Endothelial cell of umbilical vein (primary cell): ENCODE data around the gene MTA1. TPM values are rescaled to one million over a fixed set of nuclear protein-coding genes. Genes with fewer than 3 reads are reported as not detected.

Experiments used
- BruUV-seq: library from RNA; stranded (reverse); fragments of 400-500 nt; replicated peaks from 2 replicates; lab custom pipeline; 2021; lab: Mats Ljungman, UMichigan
- CTCF ChIA-PET: fragments of 300-600, 350-600 bp; sonication (Branson Sonifier 250); formaldehyde crosslinking; loops from one replicate; lab custom pipeline; 2021; ENCODE audit warnings: antibody characterized with exemption, inconsistent platforms; lab: Charles Lee
- POLR2A ChIA-PET: fragments of 300-600, 350-600 bp; sonication (Branson Sonifier 250); formaldehyde crosslinking; loops from one replicate; lab custom pipeline; 2021; ENCODE audit warnings: antibody characterized with exemption, inconsistent platforms; lab: Charles Lee
- DNase-seq: peaks from one replicate; pipeline ENCODE4 v3.0.0-alpha.2; 2011; ENCODE audit warnings: low read depth, low spot score
- FAIRE-seq: peaks from 2 replicates; lab custom pipeline; 2011; peaks lifted over from hg19 to GRCh38; lab: Jason Lieb, UNC
- H2AFZ ChIP-seq: 2 replicates; pipeline ENCODE4 v1.6.0; 2012; ENCODE audit warnings: low read depth, low read length, control low read depth, inconsistent platforms
- H3K27ac ChIP-seq: 2 replicates; pipeline ENCODE4 v1.5.1; 2011; ENCODE audit warnings: low read depth, mild to moderate bottlenecking, control low read depth, low read length, moderate library complexity; ENCODE audit not compliant: insufficient read depth
- H3K27me3 ChIP-seq, 2 experiments: 2 replicates each; pipeline versions ENCODE4 v1.6.0 to v1.6.1; 2011; ENCODE audit warnings: low read length in 2 of 2, mixed read lengths in 1 of 2; ENCODE audit not compliant: control insufficient read depth in 2 of 2, insufficient read depth in 2 of 2
- H3K36me3 ChIP-seq, 2 experiments: 2 replicates in 1 of 2; 3 replicates in 1 of 2; pipeline ENCODE4 v1.5.1; 2011; ENCODE audit warnings: low read length in 2 of 2, mild to moderate bottlenecking in 1 of 2, moderate library complexity in 1 of 2; ENCODE audit not compliant: control insufficient read depth in 2 of 2, insufficient read depth in 2 of 2; ENCODE audit errors: extremely low read depth in 1 of 2
- H3K4me1 ChIP-seq: 3 replicates; pipeline ENCODE4 v1.5.1; 2011; ENCODE audit warnings: mild to moderate bottlenecking, low read length; ENCODE audit not compliant: control insufficient read depth, insufficient read depth; ENCODE audit errors: extremely low read depth
- H3K4me2 ChIP-seq: 2 replicates; pipeline ENCODE4 v1.6.1; 2011; ENCODE audit warnings: low read length, control low read depth, mixed read lengths; ENCODE audit not compliant: insufficient read depth
- H3K4me3 ChIP-seq, 3 experiments: fragments of 200-600 bp in 1 of 3; sonication (generic), shearing (Covaris generic) in 1 of 3; replicated peaks in 1 of 3; 2 replicates each; pipeline ENCODE4 v1.5.1; 2011 to 2016; ENCODE audit warnings: control low read depth in 3 of 3, low read length in 3 of 3, mild to moderate bottlenecking in 2 of 3, inconsistent platforms in 1 of 3, low read depth in 1 of 3, moderate library complexity in 1 of 3; ENCODE audit not compliant: insufficient read depth in 1 of 3
- H3K79me2 ChIP-seq: 2 replicates; pipeline ENCODE4 v1.6.0; 2012; ENCODE audit warnings: low read length, inconsistent platforms; ENCODE audit not compliant: control insufficient read depth, insufficient read depth
- H3K9ac ChIP-seq: replicated peaks from 2 replicates; pipeline ENCODE3; 2011; ENCODE audit warnings: low read length, control low read depth; ENCODE audit not compliant: insufficient read depth; ENCODE audit errors: extremely low read depth
- H3K9me1 ChIP-seq: replicated peaks from 3 replicates; pipeline ENCODE4 v1.6.0; 2011; ENCODE audit warnings: mild to moderate bottlenecking, low read length; ENCODE audit not compliant: control insufficient read depth, insufficient read depth; ENCODE audit errors: extremely low read depth
- H3K9me3 ChIP-seq: replicated peaks from 2 replicates; pipeline ENCODE4 v1.5.1; 2012; ENCODE audit warnings: low read length, inconsistent platforms; ENCODE audit not compliant: control insufficient read depth, insufficient read depth
- H4K20me1 ChIP-seq: replicated peaks from 2 replicates; pipeline ENCODE3; 2011; ENCODE audit warnings: mild to moderate bottlenecking, low read length; ENCODE audit not compliant: control insufficient read depth, insufficient read depth; ENCODE audit errors: extremely low read depth
- EZH2 ChIP-seq: IDR thresholded peaks from 2 replicates; pipeline ENCODE4 v1.6.1; 2012; ENCODE audit warnings: borderline replicate concordance, low read depth, mild to moderate bottlenecking, moderate library complexity, low read length, inconsistent platforms; ENCODE audit not compliant: severe bottlenecking
- FOS ChIP-seq: IDR thresholded peaks from 2 replicates; pipeline ENCODE4 v1.6.1; 2011; ENCODE audit warnings: mild to moderate bottlenecking, low read length, moderate library complexity, borderline replicate concordance; ENCODE audit not compliant: insufficient read depth
- GATA2 ChIP-seq: IDR thresholded peaks from 2 replicates; pipeline ENCODE4 v1.7.0; 2011; ENCODE audit warnings: low read depth, mild to moderate bottlenecking, moderate library complexity, mixed read lengths, low read length; ENCODE audit not compliant: insufficient read length, insufficient read depth
- JUN ChIP-seq: IDR thresholded peaks from 2 replicates; pipeline ENCODE4 v1.6.1; 2011; ENCODE audit warnings: borderline replicate concordance, low read depth; ENCODE audit not compliant: insufficient read length, insufficient read depth
- MAX ChIP-seq: IDR thresholded peaks from 2 replicates; pipeline ENCODE4 v1.6.1; 2011; ENCODE audit not compliant: insufficient read depth, insufficient read length
- MYC ChIP-seq: IDR thresholded peaks from one replicate; pipeline ENCODE4 v1.6.1; 2011; ENCODE audit warnings: mild to moderate bottlenecking, low read depth, low read length
- POLR2A ChIP-seq: IDR thresholded peaks from 2 replicates; pipeline ENCODE4 v1.6.1; 2012; ENCODE audit warnings: low read depth, mild to moderate bottlenecking, control low read depth, low read length
- POLR2AphosphoS5 ChIP-seq: IDR thresholded peaks from 2 replicates; pipeline ENCODE4 v1.6.1; 2012; ENCODE audit warnings: low read depth, mild to moderate bottlenecking, control low read depth, low read length, moderate library complexity; ENCODE audit not compliant: insufficient read depth
- dilution Hi-C: fragments of 300-500 bp; cut with MboI; formaldehyde crosslinking; loops from one replicate; pipeline ENCODE4 v1.15.0; 2019; ENCODE audit warnings: low sequenced_read_pairs; ENCODE audit not compliant: extremely low pct_ligation_motif_present
- intact Hi-C: fragments of 100-400 bp; cut with micrococcal nuclease; formaldehyde crosslinking; loops from one replicate; pipeline ENCODE4 v1.10.0; 2022
- polyA plus RNA-seq, 4 experiments: library from polyadenylated mRNA; depleted of rRNA in 3 of 4; stranded (reverse) in 3 of 4; unstranded in 1 of 4; fragments of >200 nt; gene quantifications; 2 replicates each; pipeline versions ENCODE4 v1.2.1 to v1.2.3, GENCODE V29; 2011 to 2012; ENCODE audit warnings: missing spikeins in 1 of 4
- total RNA-seq: library from RNA; stranded (reverse); gene quantifications from 2 replicates; pipeline ENCODE4 v1.2.3, GENCODE V29; 2021
- TF ChIP-seq, protein P1 (sequence below), 2 donors: IDR thresholded peaks; 1 replicate in 1 of 2; 2 replicates in 1 of 2; pipeline ENCODE4 v1.5.1; 2011; ENCODE audit warnings: low read length in 2 of 2, mild to moderate bottlenecking in 2 of 2, moderate library complexity in 2 of 2, control low read depth in 1 of 2, inconsistent platforms in 1 of 2, low read depth in 1 of 2; ENCODE audit not compliant: insufficient read depth in 1 of 2; ENCODE audit errors: extremely low read depth in 1 of 2

The MTA1 gene
- total and polyA plus RNA-seq, 2 donors (not counting 3 experiments of a cell fraction or from before 2014, with no cell fraction given) = 85.2 to 167 TPM

DNA sequence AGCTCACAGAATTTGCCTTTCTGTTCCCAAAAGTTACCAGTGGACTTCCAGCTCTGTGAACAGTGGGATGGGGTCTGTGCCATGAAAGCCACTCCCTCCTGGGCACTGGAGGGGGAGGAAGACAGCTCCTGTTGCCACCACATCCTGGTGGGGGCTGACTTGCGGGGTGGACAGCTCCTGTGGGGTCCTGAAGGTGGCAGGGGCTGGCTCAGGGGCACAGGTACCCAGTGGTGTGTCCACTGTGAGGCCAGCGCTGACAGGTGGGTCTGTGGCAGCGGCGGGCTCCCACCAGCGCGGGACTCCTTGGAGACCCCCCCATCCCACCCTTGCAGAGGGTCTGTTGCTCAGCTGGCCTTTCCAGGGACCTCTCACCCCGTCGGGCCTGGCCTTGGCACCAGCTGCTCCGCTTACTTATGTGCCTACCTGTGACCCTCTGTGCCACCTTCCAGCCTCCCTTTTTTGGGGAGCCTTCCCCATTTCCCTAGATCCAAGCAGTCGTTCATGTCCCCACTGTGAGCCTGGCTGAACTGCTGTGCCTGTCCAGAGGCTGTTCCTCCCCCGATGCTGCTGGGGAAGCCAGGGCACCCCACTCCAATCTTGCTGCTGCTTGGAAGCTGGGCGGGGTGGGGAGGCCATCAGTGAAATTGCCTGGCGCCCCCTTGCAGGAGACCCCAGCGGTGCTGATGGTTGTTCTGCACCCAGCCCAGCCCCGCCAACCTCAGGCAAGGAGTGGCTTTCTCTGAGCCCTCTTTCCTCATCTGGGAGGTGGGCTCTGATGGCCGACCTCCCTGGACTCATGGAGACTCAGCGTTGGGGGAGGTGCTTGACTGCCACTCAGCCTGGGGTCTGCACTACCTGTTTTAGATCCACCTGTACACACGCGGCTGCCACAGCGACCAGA lies 73.6 kb downstream of the MTA1 start:
- no peak for FAIRE-seq
- intact Hi-C loops = loop anchor here (5.0 kb wide), 2 partner anchors 296 to 816 kb away; no protein-coding TSS in a partner anchor
- peaks cover 3% of the 10 kb centered on the region for H3K79me2 ChIP-seq
- ChIA-PET POLR2A (no interaction called here), CTCF (interaction anchor here (2.0 to 5.1 kb wide), 2 partner anchors 35 to 122 kb away, joined by 7 to 239 read pairs; no protein-coding TSS in a partner anchor)
- dilution Hi-C loops = no loop called here
- no peak overlapping the region for H3K27ac ChIP-seq
- DNase-seq = no peak
- H3K4me3 ChIP-seq = no peak overlapping the region
- H3K9ac ChIP-seq = no peak overlapping the region
- no peaks in the 10 kb centered on the region for H3K9me3 ChIP-seq
- H3K4me2 ChIP-seq = no peak overlapping the region
- no peak overlapping the region for H2AFZ ChIP-seq
- peaks cover 2% of the 10 kb centered on the region for H3K4me1 ChIP-seq
- H3K36me3 ChIP-seq = no peaks in the 10 kb centered on the region
- H3K27me3 ChIP-seq = no peaks in the 10 kb centered on the region
- TF ChIP-seq MAX (no peak), POLR2AphosphoS5 (no peak), MYC (no peak), JUN (no peak), EZH2 (no peak), POLR2A (no peak), GATA2 (no peak), FOS (no peak)
- TF ChIP-seq, protein P1, sequence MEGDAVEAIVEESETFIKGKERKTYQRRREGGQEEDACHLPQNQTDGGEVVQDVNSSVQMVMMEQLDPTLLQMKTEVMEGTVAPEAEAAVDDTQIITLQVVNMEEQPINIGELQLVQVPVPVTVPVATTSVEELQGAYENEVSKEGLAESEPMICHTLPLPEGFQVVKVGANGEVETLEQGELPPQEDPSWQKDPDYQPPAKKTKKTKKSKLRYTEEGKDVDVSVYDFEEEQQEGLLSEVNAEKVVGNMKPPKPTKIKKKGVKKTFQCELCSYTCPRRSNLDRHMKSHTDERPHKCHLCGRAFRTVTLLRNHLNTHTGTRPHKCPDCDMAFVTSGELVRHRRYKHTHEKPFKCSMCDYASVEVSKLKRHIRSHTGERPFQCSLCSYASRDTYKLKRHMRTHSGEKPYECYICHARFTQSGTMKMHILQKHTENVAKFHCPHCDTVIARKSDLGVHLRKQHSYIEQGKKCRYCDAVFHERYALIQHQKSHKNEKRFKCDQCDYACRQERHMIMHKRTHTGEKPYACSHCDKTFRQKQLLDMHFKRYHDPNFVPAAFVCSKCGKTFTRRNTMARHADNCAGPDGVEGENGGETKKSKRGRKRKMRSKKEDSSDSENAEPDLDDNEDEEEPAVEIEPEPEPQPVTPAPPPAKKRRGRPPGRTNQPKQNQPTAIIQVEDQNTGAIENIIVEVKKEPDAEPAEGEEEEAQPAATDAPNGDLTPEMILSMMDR (IDR thresholded peaks at IDR 0.05; ENCODE audit: extremely low read depth in 1 of 2, insufficient read depth in 1 of 2, low read depth in 1 of 2, low read length in 2 of 2) = no peak
- no peaks in the 10 kb centered on the region for H3K9me1 ChIP-seq
- no TSS peak for BruUV-seq
- no peaks in the 10 kb centered on the region for H4K20me1 ChIP-seq
